ENCODE measurements around the gene PPP4R2.

PPP4R2 gene

GRCh38 chr3:73071952-73072351 is 75.3 kb downstream of the PPP4R2 start:
- no peak for DNase-seq

- DNase-seq, result no peak
These were observed 76.0 kb downstream of the PPP4R2 start for GRCh38 chr3:73072634-73073033.

GRCh38 chr3:73073091-73073707 is 76.6 kb downstream of the PPP4R2 start:
- no peak for DNase-seq

GRCh38 chr3:73074781-73075180 is 78.2 kb downstream of the PPP4R2 start:
- no peak for DNase-seq

GRCh38 chr3:73080216-73080966 is 83.8 kb downstream of the PPP4R2 start:
- DNase-seq, result no peak

- no peak for DNase-seq
These were observed 84.5 kb downstream of the PPP4R2 start for GRCh38 chr3:73081140-73081539.

GRCh38 chr3:73084170-73084569 is 87.6 kb downstream of the PPP4R2 start:
- DNase-seq, result no peak

- DNase-seq, result peak; percentile 5
These were observed 89.5 kb downstream of the PPP4R2 start for GRCh38 chr3:73086071-73086494.

GRCh38 chr3:73094129-73094528 is 97.5 kb downstream of the PPP4R2 start:
- no peak for DNase-seq

GRCh38 chr3:73094951-73095350 is 98.3 kb downstream of the PPP4R2 start:
- no peak for DNase-seq

GRCh38 chr3:73096169-73096568 is 99.6 kb downstream of the PPP4R2 start:
- DNase-seq, result no peak

GRCh38 chr3:73098026-73098425 is 101.4 kb downstream of the PPP4R2 start:
- no peak for DNase-seq

- DNase-seq, result no peak
These were observed 102.3 kb downstream of the PPP4R2 start for GRCh38 chr3:73098873-73099272.

- peak; percentile 47 for DNase-seq
These were observed 104.3 kb downstream of the PPP4R2 start for GRCh38 chr3:73100741-73101559.

GRCh38 chr3:73101881-73102280 is 105.3 kb downstream of the PPP4R2 start:
- DNase-seq, result no peak

GRCh38 chr3:73107215-73107614 is 110.6 kb downstream of the PPP4R2 start:
- DNase-seq, result no peak

GRCh38 chr3:73107676-73108187 is 111.1 kb downstream of the PPP4R2 start:
- no peak for DNase-seq

GRCh38 chr3:73108750-73109149 is 112.1 kb downstream of the PPP4R2 start:
- DNase-seq, result no peak

GRCh38 chr3:73110530-73110929 is 113.9 kb downstream of the PPP4R2 start:
- DNase-seq, result no peak

GRCh38 chr3:73114711-73115110 is 118.1 kb downstream of the PPP4R2 start:
- no peak for DNase-seq

- DNase-seq, result no peak
These were observed 119.2 kb downstream of the PPP4R2 start for GRCh38 chr3:73115806-73116205.

Data from NCI-H2227 treated with DMSO at 0.1 percent for 48 hours (cell line).